ENCODE data around the gene RBMS3.

- TF ChIP-seq CTCF (IDR thresholded peaks at IDR 0.05) (no peak), ZNF423 (CRISPR knock-in tag; IDR thresholded peaks at IDR 0.05) (no peak), ZNF138 (CRISPR knock-in tag; conservative IDR thresholded peaks at IDR 0.05) (no peak)
Observed at GRCh38 chr3:29695643-29696198, 414.9 kb downstream of the RBMS3 start.

All from WTC11 (cell line).